Measurements from ENCODE around the gene ZC3HAV1. TPM values are rescaled to one million over a fixed set of nuclear protein-coding genes. Genes with fewer than 3 reads are reported as not detected.

Gene ZC3HAV1
- total and polyA plus RNA-seq, 9 of the 15 experiments (the other 6 are each of a cell fraction or from before 2014, with no cell fraction given) = 11.9 to 40.5 (median 23.9) TPM

- peak; percentile 89 for TF ChIP-seq SMARCA4 (IDR thresholded peaks at IDR 0.05)
- TF ChIP-seq CBX5 (IDR thresholded peaks at IDR 0.05; ENCODE audit: borderline replicate concordance, low read depth) = no peak
- no peak for TF ChIP-seq ZNF174 (CRISPR knock-in tag; IDR thresholded peaks at IDR 0.05)
- TF ChIP-seq EGR1 (conservative IDR thresholded peaks at IDR 0.05) = peak; percentile 70
- no peak for TF ChIP-seq NR0B1 (IDR thresholded peaks at IDR 0.05; ENCODE audit: partially characterized antibody)
- TF ChIP-seq ATF3 (IDR thresholded peaks at IDR 0.05) = peak; percentile 89
- TF ChIP-seq ATF3 (CRISPR knock-in tag; conservative IDR thresholded peaks at IDR 0.05) = peak; percentile 81
- TF ChIP-seq FOSL1 (tag; conservative IDR thresholded peaks at IDR 0.05) = no peak
- TF ChIP-seq ZNF24 (IDR thresholded peaks at IDR 0.05) = no peak
- no peak; the same call in 1 of the 2 replicates for TF ChIP-seq HMG20A (CRISPR knock-in tag; conservative IDR thresholded peaks at IDR 0.05)
- TF ChIP-seq KLF1 (tag; IDR thresholded peaks at IDR 0.05) = no peak; the same call in 1 of the 2 replicates
- TF ChIP-seq ZNF589 (CRISPR knock-in tag; IDR thresholded peaks at IDR 0.05; ENCODE audit: low read depth) = 0 out of 2 replicates have a peak, but pooled peaks have one; percentile 7
- no peak; the same call in 1 of the 2 replicates for TF ChIP-seq E2F4 (CRISPR knock-in tag; IDR thresholded peaks at IDR 0.05; ENCODE audit: low read depth)
- TF ChIP-seq CSDE1 (IDR thresholded peaks at IDR 0.05) = 0 out of 4 replicates have a peak, but pooled peaks of 1 of the 2 experiments have one; percentile 9
- no peak for TF ChIP-seq GTF2A2 (tag; IDR thresholded peaks at IDR 0.05)
- TF ChIP-seq SPI1 (IDR thresholded peaks at IDR 0.05; ENCODE audit: borderline replicate concordance, low read depth, low read length) = peak; percentile 77
- no peak; the same call in 1 of the 2 replicates for TF ChIP-seq ZNF239 (CRISPR knock-in tag; IDR thresholded peaks at IDR 0.05)
- TF ChIP-seq RBM15 (IDR thresholded peaks at IDR 0.05; ENCODE audit: insufficient read depth, low read length) = no peak
- TF ChIP-seq FOXO4 (CRISPR knock-in tag; IDR thresholded peaks at IDR 0.05) = no peak
- peak in 1 of 2 experiments; percentile 81; a peak in 2 of 4 replicates for TF ChIP-seq RCOR1 (IDR thresholded peaks at IDR 0.05; ENCODE audit: borderline replicate concordance in 1 of 2, low read depth in 2 of 2, low read length in 2 of 2)
- TF ChIP-seq FUS (optimal IDR thresholded peaks at IDR 0.05; ENCODE audit: low read depth, low read length) = no peak
Measured at GRCh38 chr7:139118805-139119485, 9.4 kb upstream of the ZC3HAV1 start (continued).

Data from K562 (cell line).